Liver (tissue), 3 donors: ENCODE data around the gene ZNF320.
"Not testable (repeated sequence)": the region's sequence is repeated elsewhere in the genome, so short reads cannot be mapped to it uniquely, and the experiment has no call there.

ENCODE experiments used
- TF ChIP-seq, protein P1 (sequence below): fragments of 150-350 bp; IDR thresholded peaks from 2 replicates; pipeline ENCODE4 v1.5.1; 2017; ENCODE audit warnings: improper control_type of control experiment, low read depth, low read length; ENCODE audit not compliant: missing input control
- TF ChIP-seq, protein P2 (sequence below): IDR thresholded peaks from 2 replicates; pipeline ENCODE4 v1.6.1; 2016; ENCODE audit warnings: antibody characterized with exemption
- donor health status: healthy.
- donor health status: healthy.

DNA sequence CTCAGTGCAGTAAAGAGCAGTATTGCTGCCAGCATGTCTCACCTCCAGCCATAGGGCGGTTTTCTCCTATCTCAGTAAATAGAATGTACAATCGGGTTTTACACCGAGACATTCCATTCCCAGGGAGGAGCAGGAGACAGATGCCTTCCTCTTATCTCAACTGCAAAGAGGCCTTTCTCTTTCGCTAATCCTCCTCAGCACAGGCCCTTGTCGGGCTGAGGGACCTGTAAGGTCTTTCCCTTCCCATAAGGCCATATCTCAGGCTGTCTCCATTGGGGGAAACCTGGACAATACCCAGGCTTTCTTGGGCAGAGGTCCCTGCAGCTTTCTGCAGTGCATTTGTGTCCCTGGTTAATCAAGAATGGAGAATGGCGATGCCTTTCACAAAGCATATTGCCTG lies 24.4 kb downstream of the ZNF320 start:
- TF ChIP-seq, protein P1, sequence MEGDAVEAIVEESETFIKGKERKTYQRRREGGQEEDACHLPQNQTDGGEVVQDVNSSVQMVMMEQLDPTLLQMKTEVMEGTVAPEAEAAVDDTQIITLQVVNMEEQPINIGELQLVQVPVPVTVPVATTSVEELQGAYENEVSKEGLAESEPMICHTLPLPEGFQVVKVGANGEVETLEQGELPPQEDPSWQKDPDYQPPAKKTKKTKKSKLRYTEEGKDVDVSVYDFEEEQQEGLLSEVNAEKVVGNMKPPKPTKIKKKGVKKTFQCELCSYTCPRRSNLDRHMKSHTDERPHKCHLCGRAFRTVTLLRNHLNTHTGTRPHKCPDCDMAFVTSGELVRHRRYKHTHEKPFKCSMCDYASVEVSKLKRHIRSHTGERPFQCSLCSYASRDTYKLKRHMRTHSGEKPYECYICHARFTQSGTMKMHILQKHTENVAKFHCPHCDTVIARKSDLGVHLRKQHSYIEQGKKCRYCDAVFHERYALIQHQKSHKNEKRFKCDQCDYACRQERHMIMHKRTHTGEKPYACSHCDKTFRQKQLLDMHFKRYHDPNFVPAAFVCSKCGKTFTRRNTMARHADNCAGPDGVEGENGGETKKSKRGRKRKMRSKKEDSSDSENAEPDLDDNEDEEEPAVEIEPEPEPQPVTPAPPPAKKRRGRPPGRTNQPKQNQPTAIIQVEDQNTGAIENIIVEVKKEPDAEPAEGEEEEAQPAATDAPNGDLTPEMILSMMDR = not testable (repeated sequence)
- TF ChIP-seq, protein P2, sequence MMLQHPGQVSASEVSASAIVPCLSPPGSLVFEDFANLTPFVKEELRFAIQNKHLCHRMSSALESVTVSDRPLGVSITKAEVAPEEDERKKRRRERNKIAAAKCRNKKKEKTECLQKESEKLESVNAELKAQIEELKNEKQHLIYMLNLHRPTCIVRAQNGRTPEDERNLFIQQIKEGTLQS = not testable (repeated sequence)
